Heart left ventricle (tissue), 13 donors: ENCODE measurements around the gene CCM2.

Source experiments
- POLR2A ChIP-seq, 2 donors: fragments of 450-650 bp; IDR thresholded peaks; one replicate each; pipeline ENCODE4 v1.6.1; 2017; ENCODE audit warnings: antibody characterized with exemption in 2 of 2, mild to moderate bottlenecking in 2 of 2, moderate library complexity in 2 of 2
- TF ChIP-seq, protein P1 (sequence below), 12 donors: fragments of 200-600 bp; sonication (generic) in 4 of 12; IDR thresholded peaks; one replicate each; pipeline versions ENCODE4 v1.5.0 to v1.8.0; 2018 to 2022; ENCODE audit warnings: antibody characterized with exemption in 12 of 12, mild to moderate bottlenecking in 5 of 12
- donor health status: ischemic (EF 13 %, LVEDD 7.1; RV severe dilation, severe dysfunction).
- donor health status: DM: no; HTN: yes; CAD: no.
- donor health status: DM: no; HTN: no; CAD: no.
- donor health status: ischemic (EF 25% LVEDD 6.9; RV normal size, moderate dysfunction).
- donor health status: ischemic (EF 25% LVEDD 5.7; RV mildly dilated, moderate dysfunction).
- donor health status: ischemic (EF 35%, LVEDD 5.7; RV mildly dilated, moderate dysfunction).
- donor health status: nonischemic (EF 11% LVEDD 7.7; RV severe dilation, severe dysfunction).
- donor health status: DM: yes; HTN: yes; CAD: no.
- donor health status: PGD.
- donor health status: ischemic (EF 29% LVEDD 5.4; RV normal size, mild dysfunction).
- donor health status: nonischemic (EF 23%, LVEDD 6.1; RV moderate dilation, normal function).

DNA sequence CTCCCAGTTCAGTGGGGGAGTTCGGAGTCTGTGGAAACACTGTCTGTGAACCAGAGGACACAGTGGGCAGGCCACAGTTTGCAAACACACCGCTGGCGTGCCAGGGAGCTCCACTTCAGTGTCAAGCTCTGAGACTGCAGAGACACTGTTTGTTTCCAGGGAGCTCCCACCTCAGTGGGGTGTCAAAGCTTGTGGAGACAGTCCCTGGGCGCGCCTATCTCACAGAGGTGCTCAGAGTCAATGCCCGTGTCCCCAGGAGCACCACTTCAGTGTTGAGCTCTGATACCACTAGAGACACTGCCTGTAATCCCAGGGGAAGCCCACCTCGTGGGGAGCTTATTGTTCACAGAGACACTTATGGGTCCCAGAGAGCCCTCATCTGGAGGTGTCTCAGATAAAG lies 25.5 kb upstream of the CCM2 start:
- TF ChIP-seq POLR2A (IDR thresholded peaks at IDR 0.05), result no peak
- TF ChIP-seq, protein P1, sequence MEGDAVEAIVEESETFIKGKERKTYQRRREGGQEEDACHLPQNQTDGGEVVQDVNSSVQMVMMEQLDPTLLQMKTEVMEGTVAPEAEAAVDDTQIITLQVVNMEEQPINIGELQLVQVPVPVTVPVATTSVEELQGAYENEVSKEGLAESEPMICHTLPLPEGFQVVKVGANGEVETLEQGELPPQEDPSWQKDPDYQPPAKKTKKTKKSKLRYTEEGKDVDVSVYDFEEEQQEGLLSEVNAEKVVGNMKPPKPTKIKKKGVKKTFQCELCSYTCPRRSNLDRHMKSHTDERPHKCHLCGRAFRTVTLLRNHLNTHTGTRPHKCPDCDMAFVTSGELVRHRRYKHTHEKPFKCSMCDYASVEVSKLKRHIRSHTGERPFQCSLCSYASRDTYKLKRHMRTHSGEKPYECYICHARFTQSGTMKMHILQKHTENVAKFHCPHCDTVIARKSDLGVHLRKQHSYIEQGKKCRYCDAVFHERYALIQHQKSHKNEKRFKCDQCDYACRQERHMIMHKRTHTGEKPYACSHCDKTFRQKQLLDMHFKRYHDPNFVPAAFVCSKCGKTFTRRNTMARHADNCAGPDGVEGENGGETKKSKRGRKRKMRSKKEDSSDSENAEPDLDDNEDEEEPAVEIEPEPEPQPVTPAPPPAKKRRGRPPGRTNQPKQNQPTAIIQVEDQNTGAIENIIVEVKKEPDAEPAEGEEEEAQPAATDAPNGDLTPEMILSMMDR (IDR thresholded peaks at IDR 0.05), result no peak
